NCI-H2196 treated with DMSO at 0.1 percent for 48 hours (cell line): ENCODE data around the gene CAP2.
"Not testable (repeated sequence)": the region's sequence is repeated elsewhere in the genome, so short reads cannot be mapped to it uniquely, and the experiment has no call there.

Source experiments
- DNase-seq: peaks from one replicate; lab custom pipeline; 2025; ENCODE audit not compliant: unreplicated experiment; lab: John Stamatoyannopoulos, UW

Gene CAP2

GRCh38 chr6:17494919-17495318 is 101.5 kb downstream of the CAP2 start:
- DNase-seq: no peak

GRCh38 chr6:17497535-17498095 is 104.2 kb downstream of the CAP2 start:
- DNase-seq: no peak

DNA sequence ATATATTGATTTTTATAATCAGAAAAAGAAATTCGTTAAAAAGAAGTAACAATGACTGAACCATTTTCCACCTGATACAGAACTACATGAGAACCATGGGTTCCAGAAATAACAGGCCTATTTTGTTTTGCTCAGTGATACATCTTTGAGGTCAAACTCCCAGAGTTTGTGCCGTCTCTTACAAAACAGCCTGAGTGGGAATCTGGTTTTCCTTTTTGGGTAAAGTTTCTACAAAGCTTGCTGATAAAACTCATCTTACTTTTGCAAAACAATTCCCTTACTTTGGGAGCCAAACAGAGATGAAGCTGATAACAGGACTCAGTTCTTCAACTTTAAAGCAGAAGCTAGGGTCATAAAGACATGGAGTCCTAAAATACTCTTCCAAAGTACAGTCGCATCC is 108.0 kb downstream of the CAP2 start:
- no peak for DNase-seq

DNA sequence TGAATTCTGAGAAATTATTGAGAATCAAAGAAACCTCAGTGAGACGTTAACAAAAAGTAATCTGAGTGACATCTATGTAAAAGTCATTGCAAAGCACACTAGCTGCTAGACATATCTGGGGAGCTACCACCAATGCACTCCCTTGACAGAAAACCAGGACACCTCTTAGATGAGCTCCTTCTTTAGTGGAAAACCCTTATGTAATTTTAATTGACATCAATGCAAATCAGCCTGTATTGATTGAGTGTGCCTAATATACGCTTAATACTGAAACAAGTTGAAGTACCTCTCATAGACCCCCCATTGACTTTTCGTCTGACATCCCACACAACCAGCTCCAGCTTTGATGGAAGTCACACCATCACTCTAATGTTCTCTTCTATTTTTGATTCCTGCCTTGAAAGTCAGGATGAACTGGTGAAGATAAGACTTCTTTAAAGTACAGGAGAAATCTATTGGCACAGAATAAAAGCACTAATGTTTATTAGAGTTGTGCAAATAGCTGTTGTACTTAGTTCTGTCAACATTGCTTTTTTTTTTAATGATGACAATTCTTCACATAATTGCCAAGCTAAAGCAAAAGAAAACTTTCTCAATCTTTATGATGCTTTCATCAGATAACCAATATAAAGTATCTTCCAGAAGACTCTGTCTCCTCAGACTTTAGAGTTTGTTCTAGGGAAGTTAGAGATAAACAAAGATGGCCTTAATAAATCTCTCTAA is 108.7 kb downstream of the CAP2 start:
- no peak for DNase-seq

GRCh38 chr6:17503051-17503450 is 109.7 kb downstream of the CAP2 start:
- no peak for DNase-seq

DNA sequence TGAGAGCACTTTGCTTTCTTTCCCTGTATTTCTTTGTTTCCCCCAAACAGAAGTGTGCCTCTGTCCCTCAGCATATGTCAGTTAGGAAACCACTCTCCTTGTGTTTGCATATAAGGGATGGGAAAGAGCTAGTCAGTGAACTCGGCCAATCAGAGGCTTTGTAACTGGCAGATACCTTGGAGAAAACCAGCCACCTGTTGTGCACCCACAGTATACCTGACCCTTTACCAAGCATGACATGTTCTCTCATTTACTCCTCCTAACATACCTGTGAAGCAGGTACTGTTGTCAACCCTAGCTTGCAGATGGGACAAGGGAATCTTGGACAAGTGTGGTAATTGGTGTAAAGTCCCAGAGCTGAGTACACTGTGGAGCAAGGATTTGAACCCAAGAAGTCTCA is 110.6 kb downstream of the CAP2 start:
- no peak for DNase-seq

DNA sequence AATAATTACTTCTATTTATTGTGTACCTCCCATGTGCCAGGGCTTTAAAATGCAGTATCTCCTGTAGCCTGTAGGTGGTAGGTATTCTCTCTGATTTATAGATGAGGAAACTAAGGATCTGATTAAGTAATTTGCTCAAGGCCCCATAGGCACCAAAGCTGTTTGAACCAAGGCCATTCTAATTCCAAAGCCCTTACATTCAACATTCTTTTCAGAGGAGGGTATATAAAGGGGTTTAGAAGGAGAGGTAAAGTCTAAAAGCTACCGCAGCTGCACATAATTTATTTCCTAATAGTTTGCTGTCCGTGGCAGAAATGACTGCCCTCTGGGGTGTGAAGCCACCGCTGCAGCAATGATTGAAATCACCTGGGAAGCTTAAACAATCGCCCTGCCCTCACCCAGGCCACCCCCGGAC is 111.7 kb downstream of the CAP2 start:
- no peak for DNase-seq

- DNase-seq: no peak
Measured at GRCh38 chr6:17505767-17506280, 112.4 kb downstream of the CAP2 start.

DNA sequence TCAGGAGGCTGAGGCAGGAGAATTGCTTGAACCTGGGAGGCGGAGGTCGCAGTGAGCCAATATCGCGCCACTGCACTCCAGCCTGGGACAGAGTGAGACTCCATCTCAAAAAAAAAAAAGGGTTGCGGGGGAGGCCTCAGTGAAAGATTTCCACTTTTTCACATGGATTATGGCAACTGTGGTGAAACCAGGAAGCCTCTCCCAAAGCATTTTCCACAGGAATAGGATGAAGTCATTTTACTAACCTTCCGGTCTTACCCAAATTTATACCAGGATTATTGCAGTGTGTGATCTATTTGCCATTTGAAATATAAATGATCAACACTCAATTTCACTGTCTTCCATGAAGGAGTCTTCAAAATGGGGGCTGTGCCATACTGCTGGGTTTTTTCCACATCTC is 113.1 kb downstream of the CAP2 start:
- no peak for DNase-seq

- no peak for DNase-seq
Measured at GRCh38 chr6:17506962-17507361, 113.6 kb downstream of the CAP2 start.

GRCh38 chr6:17511084-17511483 is 117.7 kb downstream of the CAP2 start:
- DNase-seq: no peak

GRCh38 chr6:17511580-17511979 is 118.2 kb downstream of the CAP2 start:
- DNase-seq: no peak

- no peak for DNase-seq
Measured at GRCh38 chr6:17519120-17519519, 125.7 kb downstream of the CAP2 start.

- DNase-seq: no peak
Measured at GRCh38 chr6:17525637-17526036, 132.2 kb downstream of the CAP2 start.

DNA sequence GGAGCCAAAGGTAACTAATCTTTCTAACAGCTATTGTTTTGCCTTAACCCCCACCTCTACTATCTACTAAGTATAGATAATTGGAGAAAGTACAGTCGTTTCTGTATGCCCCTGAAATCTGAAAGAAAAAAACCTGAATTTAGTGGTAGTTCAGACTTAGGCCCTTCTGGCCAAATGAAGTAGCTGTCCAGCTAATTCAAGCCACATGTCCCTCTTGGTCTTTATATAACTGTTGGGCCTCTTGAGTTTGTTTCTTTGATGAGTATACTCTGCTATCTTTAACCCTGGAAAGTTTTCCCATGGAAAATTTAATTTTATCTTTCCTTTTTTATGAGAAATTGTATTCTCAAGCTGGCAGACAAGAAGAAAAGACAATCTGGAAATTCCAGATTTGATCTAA is 133.7 kb downstream of the CAP2 start:
- no peak for DNase-seq

- DNase-seq: no peak
Measured at GRCh38 chr6:17530321-17530835, 137.0 kb downstream of the CAP2 start.

DNA sequence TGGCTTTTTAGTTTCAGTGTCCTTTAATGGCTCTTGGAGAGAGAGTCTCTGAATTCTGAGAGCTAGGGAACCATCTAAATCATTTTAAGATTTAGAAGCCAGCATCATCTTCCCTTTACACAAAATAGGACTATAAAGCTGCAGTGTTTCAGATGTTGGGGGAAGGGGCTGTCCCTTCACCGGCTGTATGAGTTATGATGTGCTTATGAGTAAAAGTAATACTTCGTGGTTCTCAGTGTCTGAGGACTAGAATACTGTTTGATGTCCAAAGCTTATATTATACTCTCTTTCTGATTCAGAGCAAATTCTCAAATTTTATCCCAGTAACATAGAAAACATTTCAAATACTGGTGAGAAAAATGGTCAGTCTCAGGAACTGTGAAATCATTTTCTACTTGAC is 143.2 kb downstream of the CAP2 start:
- no peak for DNase-seq

GRCh38 chr6:17542243-17542642 is 148.8 kb downstream of the CAP2 start:
- no peak for DNase-seq

- DNase-seq: not testable (repeated sequence)
Measured at GRCh38 chr6:17545681-17546080, 152.3 kb downstream of the CAP2 start.

DNA sequence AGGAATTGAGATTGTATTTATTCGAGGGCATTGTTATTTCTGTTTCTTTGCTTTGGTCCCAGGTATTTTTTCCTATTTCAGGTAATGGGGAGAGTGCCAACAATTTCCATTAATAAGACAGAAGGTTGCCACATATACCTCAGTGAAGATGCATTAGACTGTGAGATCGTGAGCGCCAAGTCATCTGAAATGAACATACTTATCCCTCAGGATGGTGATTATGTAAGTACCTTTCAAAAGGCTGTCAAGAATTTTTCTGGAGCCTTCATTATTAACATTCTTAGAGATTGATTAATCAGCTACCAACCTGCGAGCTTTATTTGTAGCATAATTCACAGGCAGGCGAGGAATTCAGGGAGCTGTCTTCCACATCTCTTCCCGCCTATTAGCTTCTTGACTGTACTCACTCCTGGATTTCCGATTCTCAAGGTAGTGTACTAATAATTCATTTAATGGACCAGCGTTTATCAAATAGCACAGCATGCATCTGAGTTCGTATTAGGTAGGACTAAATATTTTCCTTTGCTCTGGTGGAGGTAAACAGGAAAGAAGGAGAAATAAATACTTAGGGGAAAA is 158.1 kb downstream of the CAP2 start:
- DNase-seq: no peak

DNA sequence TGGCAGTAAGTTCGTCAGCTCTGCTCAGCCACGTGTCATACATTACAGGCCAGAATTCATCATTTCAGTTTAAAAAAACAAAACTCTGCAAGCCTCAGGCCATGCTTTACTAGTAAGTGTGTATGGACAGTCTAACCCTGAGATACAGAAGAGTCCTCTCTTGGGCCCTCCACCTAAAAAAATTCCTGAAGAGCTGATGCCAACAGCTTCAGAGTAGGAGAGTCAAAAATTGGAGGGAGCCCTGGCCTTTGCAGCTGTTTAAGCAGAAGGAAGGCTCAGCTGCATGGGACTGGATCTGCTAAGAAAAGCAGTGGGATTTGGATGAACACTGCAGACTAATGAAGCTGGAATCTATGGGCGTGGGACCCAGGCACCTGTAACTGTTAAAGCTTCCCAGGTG is 159.5 kb downstream of the CAP2 start:
- DNase-seq: no peak

DNA sequence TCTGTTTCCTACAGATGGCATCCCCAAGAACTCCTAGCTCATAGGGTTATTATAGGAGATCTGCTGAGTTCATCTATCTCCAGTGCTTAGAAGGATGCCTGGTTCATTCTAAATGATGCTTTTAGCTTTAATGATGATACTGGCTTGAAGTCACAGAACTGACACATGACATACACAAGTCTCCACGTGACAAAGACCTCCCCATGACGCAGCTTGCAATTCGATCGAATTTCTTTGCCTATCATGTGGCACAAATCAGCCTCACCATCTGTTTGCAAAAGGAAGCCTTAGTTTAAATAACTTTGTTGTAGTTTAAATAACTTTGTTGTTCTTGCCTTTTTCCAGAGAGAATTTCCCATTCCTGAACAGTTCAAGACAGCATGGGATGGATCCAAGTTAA is 162.6 kb downstream of the CAP2 start:
- no peak for DNase-seq
